HG03520 (cell line): Measurements from ENCODE around the gene ANKRD35.

ENCODE experiments used
- ATAC-seq: cut with Tn5 transposase; IDR thresholded peaks from one replicate; pipeline ENCODE4 v1.9.1; 2021; ENCODE audit warnings: mild to moderate bottlenecking, moderate library complexity; ENCODE audit not compliant: unreplicated experiment

Gene ANKRD35

DNA sequence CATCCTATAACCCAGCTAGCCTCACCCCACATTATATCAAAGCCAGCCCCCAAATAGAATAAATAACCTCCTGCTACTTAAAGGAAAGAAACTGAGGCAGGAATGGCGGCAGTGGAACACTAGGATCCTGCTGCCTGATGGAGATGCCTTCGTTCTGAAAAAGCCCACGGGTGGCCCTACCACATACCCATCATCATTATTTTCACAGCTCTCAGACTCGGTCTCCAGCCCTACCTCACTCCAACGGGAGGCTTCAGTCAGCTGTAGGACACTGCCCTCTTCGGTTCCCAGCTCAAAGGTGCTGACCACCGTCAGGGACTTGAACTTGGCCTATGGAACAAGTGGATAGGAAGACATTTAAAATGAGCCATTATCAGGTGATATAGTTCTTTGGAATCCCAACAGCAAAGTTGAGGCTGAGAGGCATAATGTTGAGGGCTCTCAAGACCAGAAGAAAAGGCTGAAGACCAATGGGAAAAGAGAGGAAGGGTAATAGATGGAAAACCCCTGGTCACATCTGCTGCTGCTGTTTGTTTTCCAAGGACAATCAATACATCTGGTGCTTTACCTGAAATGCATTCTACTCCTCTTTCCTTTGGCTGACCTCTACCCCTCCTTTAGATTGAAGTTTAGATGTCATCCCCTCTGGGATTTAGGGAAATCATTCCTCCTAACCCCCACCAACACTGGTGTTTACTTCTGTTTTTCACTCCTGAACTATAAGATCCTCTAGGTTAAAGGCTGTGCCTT lies 7.8 kb upstream of the ANKRD35 start:
- ATAC-seq, result no peak

DNA sequence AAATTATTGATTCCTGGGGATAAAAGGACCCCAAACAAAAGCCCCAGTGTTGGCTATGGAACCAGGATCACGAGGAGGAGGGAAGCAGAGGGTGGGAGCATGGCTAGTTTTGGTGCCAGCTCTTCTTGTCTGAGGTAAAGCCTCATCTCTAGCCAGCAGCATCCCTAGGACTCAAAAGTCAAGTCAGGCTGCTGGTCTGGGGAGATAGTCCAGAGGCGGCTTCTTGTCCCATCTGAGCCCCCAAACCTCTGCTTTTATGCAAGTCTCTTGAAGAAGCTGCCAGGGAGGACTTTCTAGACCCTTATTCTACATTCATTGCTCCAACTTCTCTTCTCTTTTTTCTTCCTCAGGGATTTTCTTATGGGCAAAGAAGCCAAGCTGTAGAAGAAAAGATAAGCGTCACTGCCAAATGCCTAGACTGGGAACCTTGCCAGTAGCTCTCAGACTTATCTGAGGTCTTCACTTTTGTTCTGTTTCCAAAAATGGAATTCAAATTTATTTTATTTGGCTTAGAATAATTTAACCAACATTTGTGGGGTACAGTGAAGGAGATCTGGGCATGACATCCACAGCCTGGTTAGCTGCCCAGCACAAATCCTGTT lies 6.9 kb upstream of the ANKRD35 start:
- no peak for ATAC-seq

GRCh38 chr1:145891587-145892485 lies 6.2 kb upstream of the ANKRD35 start:
- no peak for ATAC-seq

- no peak for ATAC-seq
These were observed 5.5 kb upstream of the ANKRD35 start for GRCh38 chr1:145891143-145891542.

GRCh38 chr1:145889722-145890121 lies 4.1 kb upstream of the ANKRD35 start:
- ATAC-seq, result no peak

- ATAC-seq, result no peak
These were observed 2.0 kb upstream of the ANKRD35 start for GRCh38 chr1:145887631-145888030.

- ATAC-seq, result no peak
These were observed 1.1 kb upstream of the ANKRD35 start for GRCh38 chr1:145886816-145887215.

GRCh38 chr1:145886390-145886789 lies 724 bp upstream of the ANKRD35 start:
- no peak for ATAC-seq

DNA sequence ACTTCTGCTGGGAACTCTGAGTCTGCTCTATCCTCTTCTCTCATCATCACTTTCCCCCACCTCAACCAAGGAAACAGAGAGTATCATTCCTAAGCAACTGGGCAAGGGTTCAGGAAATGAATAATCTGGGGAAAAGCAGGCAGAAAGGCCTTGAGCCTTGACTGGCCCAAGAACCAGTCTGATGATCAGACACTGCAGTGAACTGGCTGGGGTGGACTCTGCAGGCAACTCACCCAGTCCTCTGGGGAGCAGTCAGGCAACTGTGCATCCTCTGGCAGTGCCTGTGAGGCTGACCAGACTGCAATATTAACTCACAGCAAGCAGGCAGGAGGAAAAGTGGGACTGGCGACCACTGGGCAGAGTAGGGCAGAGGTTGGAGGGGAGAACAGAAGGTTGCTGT lies 991 bp downstream of the ANKRD35 start:
- no peak for ATAC-seq

DNA sequence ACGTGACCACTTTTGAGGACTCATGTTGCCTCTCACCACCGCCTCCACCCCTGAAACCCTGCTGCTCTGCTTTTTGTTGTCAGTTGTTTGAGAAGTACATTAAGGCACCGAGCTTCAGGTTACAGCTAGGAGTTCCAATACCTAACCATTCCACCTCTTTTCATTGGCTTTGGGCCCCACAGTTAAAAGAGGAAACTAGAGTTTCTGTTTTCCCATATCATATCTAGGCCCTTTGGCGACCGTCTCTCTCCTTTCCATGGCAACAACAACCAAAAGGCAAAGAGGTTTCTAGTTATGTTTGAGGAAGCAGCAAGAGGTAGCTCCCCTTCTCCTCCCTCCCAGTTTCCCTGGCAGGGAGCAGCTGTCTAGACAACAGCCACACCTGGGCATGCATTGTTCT lies 5.9 kb downstream of the ANKRD35 start:
- no peak for ATAC-seq

- no peak for ATAC-seq
These were observed 6.9 kb downstream of the ANKRD35 start for GRCh38 chr1:145878724-145879123.

DNA sequence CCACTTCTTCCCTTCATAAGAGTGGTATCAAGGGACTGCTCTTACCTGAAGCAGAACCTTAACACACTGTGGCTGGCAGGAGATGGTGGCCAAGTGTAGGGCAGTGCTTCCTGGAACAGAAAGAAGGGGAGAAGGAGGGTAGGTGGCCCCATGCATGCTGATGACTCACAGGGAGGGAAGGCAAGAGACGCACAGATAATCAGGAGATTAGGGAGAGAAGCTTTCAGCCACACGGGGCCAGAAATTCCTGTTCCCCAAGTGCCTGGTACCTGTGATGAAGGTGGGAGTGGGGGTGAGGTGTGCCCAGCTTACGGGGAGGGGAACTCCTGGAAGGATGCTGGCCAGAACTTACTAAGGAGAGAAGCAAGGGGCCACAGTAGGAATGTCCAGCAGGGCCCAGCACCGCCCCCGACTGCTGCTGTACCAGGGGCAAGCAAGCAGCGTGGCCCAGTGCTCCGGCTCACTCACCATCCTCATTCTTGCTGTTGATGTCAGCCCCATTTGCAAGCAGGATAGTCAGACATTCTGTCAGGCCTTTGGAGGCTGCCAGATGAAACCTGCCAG lies 7.7 kb downstream of the ANKRD35 start:
- ATAC-seq, result no peak

DNA sequence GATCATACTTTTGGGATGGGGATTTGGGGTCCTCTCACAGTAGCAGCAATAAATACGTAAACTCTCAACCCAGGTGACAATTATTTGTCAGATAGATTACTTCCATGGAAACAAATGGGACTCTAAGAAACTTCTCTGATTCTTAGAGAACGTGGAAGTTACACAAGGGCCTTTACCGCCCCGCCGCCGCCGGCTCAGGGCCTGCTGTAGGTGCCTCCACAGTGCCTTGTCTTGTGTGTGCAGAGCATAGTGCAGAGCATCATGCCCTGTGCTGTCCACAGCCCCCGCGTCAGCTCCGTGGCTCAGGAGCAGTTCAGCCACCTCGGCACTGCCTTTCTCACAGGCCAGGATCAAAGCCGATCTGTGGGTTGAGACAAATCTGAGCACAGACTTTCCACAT lies 11.0 kb downstream of the ANKRD35 start:
- no peak for ATAC-seq

DNA sequence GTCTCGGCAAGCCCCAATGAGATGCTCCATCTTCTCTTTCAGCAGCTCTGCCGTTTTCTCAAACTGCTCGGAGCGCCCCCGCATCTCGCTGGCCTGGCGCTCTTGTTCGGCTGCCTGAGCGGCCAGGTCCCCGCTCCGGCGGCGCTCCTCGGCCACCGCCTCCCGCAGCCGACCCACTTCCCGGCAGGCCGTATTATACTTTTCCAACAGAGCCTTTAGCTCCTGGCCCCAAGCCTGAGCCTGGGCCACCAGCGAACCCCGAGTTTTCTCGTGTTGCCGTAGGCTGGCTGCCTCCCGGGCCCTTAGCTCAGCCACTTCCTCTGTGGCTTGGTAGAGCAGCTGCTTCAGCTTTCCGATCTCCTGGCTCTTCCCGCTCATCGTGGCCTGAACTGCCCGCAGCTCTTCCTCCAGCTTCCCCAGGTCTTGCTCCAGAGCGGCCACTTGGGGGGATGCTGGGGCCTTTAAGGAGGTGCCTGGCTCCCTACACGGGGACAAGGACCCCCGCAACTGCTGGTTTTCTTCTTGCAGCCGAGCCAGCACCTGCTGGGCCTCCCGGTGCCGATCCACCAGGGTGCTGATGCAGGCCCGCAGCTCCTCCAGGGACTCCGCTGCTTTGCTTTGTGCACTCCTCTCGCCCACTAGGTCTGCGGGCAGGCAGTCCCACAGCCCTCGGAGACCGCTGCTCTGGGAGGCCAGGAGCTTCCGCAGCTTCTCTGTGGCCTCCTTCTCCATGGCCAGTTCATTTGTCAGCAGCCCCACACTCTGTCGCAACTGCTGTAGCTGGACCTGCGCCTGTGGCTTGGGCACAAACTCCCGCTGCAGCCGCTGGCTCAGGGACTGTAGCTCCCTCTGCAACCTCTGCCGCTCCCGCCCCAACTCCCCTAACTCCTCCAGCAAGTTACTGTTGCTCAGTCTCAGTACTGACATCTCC lies 13.4 kb downstream of the ANKRD35 start:
- ATAC-seq, result no peak

DNA sequence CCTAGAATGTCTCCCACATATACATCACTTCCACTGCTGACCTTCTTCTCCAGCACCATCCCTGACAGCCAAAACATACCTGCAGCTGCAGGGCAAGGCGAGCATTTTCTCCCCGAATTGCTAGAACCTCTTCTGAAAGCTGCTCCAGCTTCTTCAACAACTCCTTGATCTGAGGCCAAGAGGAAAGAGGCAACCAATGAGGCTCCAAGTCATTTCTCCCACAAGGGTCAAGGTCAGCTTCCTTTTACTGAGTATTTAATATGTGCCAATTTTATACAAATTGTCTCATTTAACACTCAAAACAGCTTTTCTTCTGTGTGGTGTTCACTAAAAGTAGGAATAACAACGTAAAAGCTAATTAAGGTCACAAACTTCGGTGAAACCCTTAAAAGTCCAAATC lies 17.4 kb downstream of the ANKRD35 start:
- ATAC-seq, result no peak

GRCh38 chr1:145863282-145864018 lies 22.2 kb downstream of the ANKRD35 start:
- ATAC-seq, result no peak

DNA sequence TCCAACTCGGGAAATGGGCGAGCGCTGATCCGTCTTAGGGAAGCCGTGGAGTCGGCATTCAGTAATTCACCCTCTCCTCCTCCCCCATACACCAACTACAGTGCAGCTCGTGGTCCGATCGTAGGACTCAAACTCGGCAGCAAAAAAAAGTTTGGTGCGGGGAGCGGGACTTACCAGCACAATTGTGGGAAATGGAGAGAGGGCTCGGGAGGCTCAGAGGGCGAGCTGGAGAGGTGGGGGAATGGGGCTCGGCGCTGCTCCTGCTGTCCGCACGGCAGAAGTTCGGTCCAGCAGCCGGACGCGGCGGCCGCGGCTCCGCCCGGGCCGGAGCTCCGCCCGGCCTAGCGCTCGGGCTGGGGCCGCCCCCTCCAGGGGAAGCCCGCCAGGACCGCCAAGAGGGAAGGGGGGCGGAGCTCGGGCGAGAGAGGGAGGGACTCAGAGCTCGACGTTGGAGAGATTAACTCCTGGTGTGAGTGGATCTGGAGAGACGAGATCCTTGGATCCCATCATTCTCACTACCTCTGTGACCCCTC lies 26.1 kb downstream of the ANKRD35 start:
- peak; percentile 53 for ATAC-seq

GRCh38 chr1:145858901-145859490 lies 26.7 kb downstream of the ANKRD35 start, which contains the start of gene PIAS3:
Gene PIAS3, minus strand, starts transcription at chr1:145859081. Its CDS starts 91 bp downstream, at chr1:145858990.
- ATAC-seq, result peak; percentile 81
